Cardiac ventricle fibroblast (primary cell): Measurements from ENCODE around the gene SNRPD3. TPM values are rescaled to one million over a fixed set of nuclear protein-coding genes. Genes with fewer than 3 reads are reported as not detected.

Experiments used
- total RNA-seq: library from RNA; depleted of rRNA; stranded (reverse); fragments of >200 nt; gene quantifications from 2 replicates; pipeline ENCODE4 v1.2.3, GENCODE V29; 2015

The SNRPD3 gene
- 119 and 146 TPM in 2 replicates for total RNA-seq

DNA sequence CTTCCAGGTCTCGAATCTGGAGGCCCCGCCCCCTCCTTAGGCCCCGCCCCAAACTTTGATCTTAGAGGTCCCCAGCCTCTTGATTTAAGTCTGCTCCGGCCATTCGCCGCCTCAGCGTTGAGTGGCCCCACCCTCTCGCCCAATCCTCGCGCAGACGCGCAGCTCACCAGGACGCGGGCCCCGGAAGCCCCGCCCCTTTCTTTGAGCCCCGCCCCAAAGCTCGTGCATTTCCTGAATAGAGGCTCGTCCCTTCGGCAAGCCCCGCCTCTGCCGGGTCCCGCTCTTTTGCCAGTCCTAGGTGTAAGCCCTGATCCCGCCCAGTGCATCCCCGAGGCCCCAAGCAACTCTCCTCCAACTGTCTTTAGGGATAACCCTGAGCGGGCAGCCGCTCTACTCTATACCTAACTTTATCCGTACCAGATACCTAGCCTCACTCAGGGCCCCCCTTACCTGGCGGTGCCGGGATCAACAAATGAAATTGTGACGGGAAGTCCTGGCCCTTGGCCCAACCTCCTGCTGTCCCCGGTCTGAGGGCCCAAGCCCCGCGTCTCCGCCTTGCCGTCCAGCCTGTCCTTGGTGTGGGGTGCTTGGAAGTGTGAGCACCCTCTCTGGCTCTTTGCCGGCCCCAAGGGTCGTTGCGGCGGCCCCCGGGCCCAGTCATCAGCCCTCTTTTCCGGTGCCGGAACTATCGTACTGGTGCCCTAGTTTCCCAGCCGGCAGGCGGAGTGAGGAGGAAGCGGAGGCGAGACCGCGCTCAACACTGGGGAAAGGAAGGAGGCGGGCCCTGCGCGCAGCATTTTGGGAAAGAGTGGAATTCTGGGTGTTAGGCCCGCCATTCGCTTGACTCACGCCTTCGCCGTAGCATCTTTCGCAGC, at the start of gene SNRPD3:
TSS of gene SNRPD3 (plus strand) at position 835 of the 875 bp plus-strand sequence. CDS start 1,676 bp downstream, outside the sequence.

GRCh38 chr22:24554313-24555164, 1.3 kb upstream of the SNRPD3 start, which contains the start of gene GUCD1:
Gene GUCD1, minus strand, starts transcription at chr22:24555138. Its CDS starts 147 bp downstream, at chr22:24554991.

GRCh38 chr22:24592851-24593558, 37.2 kb downstream of the SNRPD3 start, which contains the start of gene LRRC75B:
Gene LRRC75B, minus strand, starts transcription at chr22:24593073. Its CDS starts 34 bp downstream, at chr22:24593039.

GRCh38 chr22:24602847-24603769, 47.3 kb downstream of the SNRPD3 start, which contains the start of gene GGT1:
Gene GGT1, plus strand, starts transcription at chr22:24603193. Its CDS starts 7,889 bp downstream, at chr22:24611082.

Other genes with a start within 250 kb of the SNRPD3 start
- 0.44 and 0.88 TPM in 2 replicates for gene ADORA2A, start 128.4 kb upstream of the SNRPD3 start, total RNA-seq
- not detected in 2 replicates for gene UPB1, start 60.7 kb upstream of the SNRPD3 start, total RNA-seq
- 73.8 and 79.9 TPM in 2 replicates for gene GUCD1, start 861 bp upstream of the SNRPD3 start, total RNA-seq
- gene LRRC75B, start 37.1 kb downstream of the SNRPD3 start, total RNA-seq: 5.4 and 8.1 TPM in 2 replicates
- 0.44 and 0.69 TPM in 2 replicates for gene GGT1, start 47.2 kb downstream of the SNRPD3 start, total RNA-seq
- not detected in 2 replicates for gene PIWIL3, start 218.7 kb downstream of the SNRPD3 start, total RNA-seq